ENCODE data around the gene ARHGAP26.

Gene ARHGAP26

DNA sequence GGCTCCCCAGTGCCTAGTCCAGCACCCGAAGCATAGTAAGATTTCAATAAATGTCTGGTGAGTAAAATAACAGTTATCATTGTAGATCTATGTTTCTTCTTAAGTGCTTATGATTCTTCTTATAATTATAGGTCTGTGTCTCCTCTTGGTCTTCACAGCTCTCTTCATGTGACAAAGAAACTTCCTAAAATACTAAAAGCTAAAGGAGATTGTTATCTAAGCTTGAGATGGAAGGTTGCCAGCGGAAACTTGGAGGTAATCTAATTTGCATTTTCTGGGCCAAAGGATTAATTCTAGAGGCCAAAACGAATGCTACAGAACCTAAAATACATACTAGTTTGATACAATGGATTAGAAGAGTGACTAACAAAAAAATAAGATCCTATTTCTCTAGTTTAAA is 13.6 kb upstream of the ARHGAP26 start:
- TF ChIP-seq, protein P1, sequence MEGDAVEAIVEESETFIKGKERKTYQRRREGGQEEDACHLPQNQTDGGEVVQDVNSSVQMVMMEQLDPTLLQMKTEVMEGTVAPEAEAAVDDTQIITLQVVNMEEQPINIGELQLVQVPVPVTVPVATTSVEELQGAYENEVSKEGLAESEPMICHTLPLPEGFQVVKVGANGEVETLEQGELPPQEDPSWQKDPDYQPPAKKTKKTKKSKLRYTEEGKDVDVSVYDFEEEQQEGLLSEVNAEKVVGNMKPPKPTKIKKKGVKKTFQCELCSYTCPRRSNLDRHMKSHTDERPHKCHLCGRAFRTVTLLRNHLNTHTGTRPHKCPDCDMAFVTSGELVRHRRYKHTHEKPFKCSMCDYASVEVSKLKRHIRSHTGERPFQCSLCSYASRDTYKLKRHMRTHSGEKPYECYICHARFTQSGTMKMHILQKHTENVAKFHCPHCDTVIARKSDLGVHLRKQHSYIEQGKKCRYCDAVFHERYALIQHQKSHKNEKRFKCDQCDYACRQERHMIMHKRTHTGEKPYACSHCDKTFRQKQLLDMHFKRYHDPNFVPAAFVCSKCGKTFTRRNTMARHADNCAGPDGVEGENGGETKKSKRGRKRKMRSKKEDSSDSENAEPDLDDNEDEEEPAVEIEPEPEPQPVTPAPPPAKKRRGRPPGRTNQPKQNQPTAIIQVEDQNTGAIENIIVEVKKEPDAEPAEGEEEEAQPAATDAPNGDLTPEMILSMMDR (IDR thresholded peaks at IDR 0.05) = no peak

DNA sequence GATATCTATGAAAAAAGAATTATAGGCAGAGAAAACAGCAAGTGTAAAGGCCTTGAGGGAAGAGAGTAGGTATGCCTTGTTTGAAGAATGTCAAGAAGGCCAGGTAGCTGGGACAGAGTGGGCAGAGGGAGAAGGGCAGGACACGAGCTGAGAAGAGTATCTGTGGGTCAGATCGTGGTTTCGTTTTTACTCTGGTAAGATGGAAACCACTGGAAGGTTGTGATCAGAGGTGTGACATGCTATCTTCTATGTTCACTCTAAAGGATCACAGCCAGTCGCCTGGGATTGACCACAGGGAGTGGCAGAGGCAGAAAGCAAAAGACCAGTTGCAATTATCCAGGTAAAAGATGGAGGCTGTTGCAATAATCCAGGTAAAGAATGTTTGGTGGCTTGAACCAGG is 12.6 kb upstream of the ARHGAP26 start:
- TF ChIP-seq, protein P1 (IDR thresholded peaks at IDR 0.05) = no peak

DNA sequence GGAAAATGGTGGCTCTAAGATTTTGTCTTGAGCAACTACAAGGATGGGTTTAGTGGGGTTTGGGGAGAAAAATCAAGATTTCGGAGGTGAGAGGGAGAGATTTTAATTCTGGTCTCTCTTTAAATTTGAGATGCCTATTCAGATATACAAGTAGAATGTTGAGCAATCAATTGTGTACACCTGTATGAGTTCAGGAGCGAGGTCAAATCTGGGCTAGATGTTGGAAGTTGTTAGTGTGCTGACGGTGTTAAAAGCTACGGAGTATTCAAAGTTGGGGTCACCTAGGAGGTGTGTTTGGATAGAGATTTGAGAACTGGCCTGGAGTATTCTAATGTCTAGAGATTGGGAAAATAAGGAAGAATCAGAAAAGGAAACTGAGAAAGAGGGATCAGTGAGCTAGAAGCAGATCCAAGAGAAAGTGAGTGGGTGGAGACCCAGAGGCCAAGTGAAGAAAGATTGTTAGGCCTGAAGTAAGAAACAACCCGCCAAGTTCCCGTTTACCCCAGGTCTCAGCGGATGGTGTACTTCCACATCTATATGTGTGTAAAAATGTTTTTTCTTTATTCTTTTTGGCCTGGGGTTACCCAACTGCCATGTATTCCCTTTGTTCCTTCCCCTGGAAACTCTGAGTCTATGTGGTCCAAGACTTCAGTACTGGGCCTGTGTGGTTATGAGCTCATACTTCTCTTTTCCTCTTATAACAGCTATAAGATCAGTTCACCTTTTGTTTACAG is 11.9 kb upstream of the ARHGAP26 start:
- TF ChIP-seq, protein P1 (IDR thresholded peaks at IDR 0.05) = no peak

- TF ChIP-seq, protein P1 (IDR thresholded peaks at IDR 0.05) = no peak
Observed at GRCh38 chr5:142758796-142759145, 11.4 kb upstream of the ARHGAP26 start.

- TF ChIP-seq, protein P1 (IDR thresholded peaks at IDR 0.05) = no peak
Observed at GRCh38 chr5:142763701-142764100, 6.5 kb upstream of the ARHGAP26 start.

GRCh38 chr5:142767178-142767577 is 3.0 kb upstream of the ARHGAP26 start:
- TF ChIP-seq, protein P1 (IDR thresholded peaks at IDR 0.05) = no peak

DNA sequence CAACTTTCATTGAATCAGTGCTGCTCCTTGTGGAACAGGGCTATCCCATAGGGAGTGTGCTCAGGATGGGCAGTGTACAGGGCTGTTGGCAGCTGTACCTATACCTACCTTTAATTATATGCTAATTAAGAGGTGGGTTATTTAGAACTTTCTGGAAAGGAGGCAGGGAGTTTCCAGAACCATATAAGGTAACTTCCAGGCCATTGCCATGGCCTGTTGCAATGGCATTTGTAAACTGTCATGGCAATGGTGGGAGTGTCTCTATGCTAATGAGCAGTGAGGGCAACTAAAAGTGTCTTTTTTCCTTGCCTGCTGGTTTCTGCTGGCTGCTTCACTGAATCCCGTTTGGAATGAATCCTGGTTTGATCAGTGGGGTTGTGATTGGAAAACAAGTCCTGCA is 2.3 kb upstream of the ARHGAP26 start:
- TF ChIP-seq, protein P1 (IDR thresholded peaks at IDR 0.05) = no peak
